H1 (cell line): ENCODE measurements around the gene DLG1.

ENCODE experiments used
- GABPA ChIP-seq: IDR thresholded peaks from 2 replicates; pipeline ENCODE4 v1.6.1; 2011; ENCODE audit warnings: mild to moderate bottlenecking, low read length, moderate library complexity, borderline replicate concordance; ENCODE audit not compliant: insufficient read depth
- ZNF274 ChIP-seq: IDR thresholded peaks from 2 replicates; pipeline ENCODE4 v1.7.0; 2012; ENCODE audit warnings: low read length, borderline replicate concordance; ENCODE audit errors: extremely low read depth
- TF ChIP-seq, protein P1 (sequence below), 3 experiments: IDR thresholded peaks; 1 replicate in 2 of 3; 2 replicates in 1 of 3; pipeline versions ENCODE4 v1.5.1 to v1.6.1; 2011; ENCODE audit warnings: low read length in 3 of 3, mild to moderate bottlenecking in 3 of 3, inconsistent platforms in 2 of 3, low read depth in 1 of 3, moderate library complexity in 1 of 3; ENCODE audit not compliant: insufficient read depth in 1 of 3; ENCODE audit errors: control extremely low read depth in 1 of 3

DNA sequence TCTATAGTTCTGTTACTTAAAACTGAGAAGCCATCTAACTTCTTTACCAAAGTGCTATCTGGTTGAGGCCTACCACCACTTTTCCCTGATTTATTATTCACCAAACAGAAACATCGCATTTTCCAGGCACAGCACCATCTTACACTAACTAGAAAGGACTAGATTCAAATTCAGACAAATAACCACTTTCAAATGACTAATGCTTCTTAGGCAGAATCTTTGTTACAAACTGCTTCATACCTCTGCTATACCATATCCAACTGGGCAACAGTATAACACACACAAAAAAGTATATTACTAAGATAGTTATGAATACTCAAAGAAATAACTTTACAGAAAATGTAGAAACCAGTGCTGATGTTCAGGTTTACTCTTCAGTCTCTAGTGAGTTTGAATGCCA lies 16.6 kb downstream of the DLG1 start:
- TF ChIP-seq ZNF274 (no peak), GABPA (no peak)
- TF ChIP-seq, protein P1, sequence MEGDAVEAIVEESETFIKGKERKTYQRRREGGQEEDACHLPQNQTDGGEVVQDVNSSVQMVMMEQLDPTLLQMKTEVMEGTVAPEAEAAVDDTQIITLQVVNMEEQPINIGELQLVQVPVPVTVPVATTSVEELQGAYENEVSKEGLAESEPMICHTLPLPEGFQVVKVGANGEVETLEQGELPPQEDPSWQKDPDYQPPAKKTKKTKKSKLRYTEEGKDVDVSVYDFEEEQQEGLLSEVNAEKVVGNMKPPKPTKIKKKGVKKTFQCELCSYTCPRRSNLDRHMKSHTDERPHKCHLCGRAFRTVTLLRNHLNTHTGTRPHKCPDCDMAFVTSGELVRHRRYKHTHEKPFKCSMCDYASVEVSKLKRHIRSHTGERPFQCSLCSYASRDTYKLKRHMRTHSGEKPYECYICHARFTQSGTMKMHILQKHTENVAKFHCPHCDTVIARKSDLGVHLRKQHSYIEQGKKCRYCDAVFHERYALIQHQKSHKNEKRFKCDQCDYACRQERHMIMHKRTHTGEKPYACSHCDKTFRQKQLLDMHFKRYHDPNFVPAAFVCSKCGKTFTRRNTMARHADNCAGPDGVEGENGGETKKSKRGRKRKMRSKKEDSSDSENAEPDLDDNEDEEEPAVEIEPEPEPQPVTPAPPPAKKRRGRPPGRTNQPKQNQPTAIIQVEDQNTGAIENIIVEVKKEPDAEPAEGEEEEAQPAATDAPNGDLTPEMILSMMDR (IDR thresholded peaks at IDR 0.05; ENCODE audit: control extremely low read depth in 1 of 3, insufficient read depth in 1 of 3, low read depth in 1 of 3, low read length in 3 of 3) = no peak
